Adrenal gland (tissue), 5 donors: ENCODE data around the gene MYO5B.

ENCODE experiments used
- POLR2A ChIP-seq, 2 donors: fragments of 450-650 bp; IDR thresholded peaks; one replicate each; pipeline ENCODE4 v1.6.1; 2017; ENCODE audit warnings: antibody characterized with exemption in 2 of 2, mild to moderate bottlenecking in 2 of 2, moderate library complexity in 1 of 2
- TF ChIP-seq, protein P1 (sequence below), 6 experiments: fragments of 450-650 bp in 4 of 6; fragments of 200-600 bp in 2 of 6; sonication (generic) in 1 of 6; IDR thresholded peaks; 1 replicate in 5 of 6; 2 replicates in 1 of 6; pipeline versions ENCODE4 v1.5.1 to v1.8.0; 2016 to 2021; ENCODE audit warnings: antibody characterized with exemption in 6 of 6, mild to moderate bottlenecking in 2 of 6, moderate library complexity in 1 of 6
- donor health status: DM: no; HTN: no; CAD: no.

DNA sequence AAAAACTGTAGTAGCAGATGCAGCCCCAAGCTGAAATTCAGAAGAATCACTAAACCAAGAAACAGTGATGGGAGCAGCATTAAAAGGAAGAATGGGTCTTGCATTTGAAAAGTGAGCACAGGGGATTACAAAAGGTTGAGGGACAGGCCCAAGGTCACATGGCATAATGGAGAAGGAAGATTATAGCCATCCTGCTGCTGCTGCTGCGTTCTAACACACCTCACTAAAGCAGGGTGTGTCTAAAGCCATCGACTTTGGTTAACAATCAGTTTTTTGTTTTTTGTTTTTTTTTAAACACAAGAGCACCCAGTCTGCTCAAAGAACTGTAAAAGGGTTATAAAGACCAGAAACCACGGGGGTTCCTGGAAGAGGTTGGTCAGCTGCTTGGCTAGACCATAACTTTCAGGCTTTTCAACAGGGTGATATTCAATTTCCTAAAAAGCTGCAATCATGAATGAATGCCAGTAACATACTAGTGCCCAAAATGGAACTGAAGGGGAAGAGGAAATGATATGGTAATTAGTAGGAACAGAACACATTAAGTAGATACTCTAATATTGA, 102.6 kb downstream of the MYO5B start:
- TF ChIP-seq, protein P1, sequence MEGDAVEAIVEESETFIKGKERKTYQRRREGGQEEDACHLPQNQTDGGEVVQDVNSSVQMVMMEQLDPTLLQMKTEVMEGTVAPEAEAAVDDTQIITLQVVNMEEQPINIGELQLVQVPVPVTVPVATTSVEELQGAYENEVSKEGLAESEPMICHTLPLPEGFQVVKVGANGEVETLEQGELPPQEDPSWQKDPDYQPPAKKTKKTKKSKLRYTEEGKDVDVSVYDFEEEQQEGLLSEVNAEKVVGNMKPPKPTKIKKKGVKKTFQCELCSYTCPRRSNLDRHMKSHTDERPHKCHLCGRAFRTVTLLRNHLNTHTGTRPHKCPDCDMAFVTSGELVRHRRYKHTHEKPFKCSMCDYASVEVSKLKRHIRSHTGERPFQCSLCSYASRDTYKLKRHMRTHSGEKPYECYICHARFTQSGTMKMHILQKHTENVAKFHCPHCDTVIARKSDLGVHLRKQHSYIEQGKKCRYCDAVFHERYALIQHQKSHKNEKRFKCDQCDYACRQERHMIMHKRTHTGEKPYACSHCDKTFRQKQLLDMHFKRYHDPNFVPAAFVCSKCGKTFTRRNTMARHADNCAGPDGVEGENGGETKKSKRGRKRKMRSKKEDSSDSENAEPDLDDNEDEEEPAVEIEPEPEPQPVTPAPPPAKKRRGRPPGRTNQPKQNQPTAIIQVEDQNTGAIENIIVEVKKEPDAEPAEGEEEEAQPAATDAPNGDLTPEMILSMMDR (IDR thresholded peaks at IDR 0.05): no peak
- TF ChIP-seq POLR2A (IDR thresholded peaks at IDR 0.05): no peak
